ENCODE data around the gene ATN1. TPM values are rescaled to one million over a fixed set of nuclear protein-coding genes. Genes with fewer than 3 reads are reported as not detected.

The ATN1 gene
- total RNA-seq, 1 donor from 2014 or later = 207 TPM

GRCh38 chr12:6987956-6988553, 60.3 kb downstream of the ATN1 start:
- Histone ChIP-seq H3K4me3 (no peak overlapping the region), H3K4me1 (no peaks in the 10 kb centered on the region), H3K36me3 (peaks cover 12 to 27% of the 10 kb centered on the region in 2 donors), H3K27ac (no peak overlapping the region), H3K9me3 (no peaks in the 10 kb centered on the region), H3K27me3 (no peaks in the 10 kb centered on the region)
- no peak for DNase-seq (ENCODE audit: low spot score in 2 of 2)
- intact Hi-C loops (cut with DNase I) = no loop called here
- TF ChIP-seq CTCF (IDR thresholded peaks at IDR 0.05) = no peak

Other genes with a start within 250 kb of the ATN1 start
- gene ZNF384, start 238.6 kb upstream of the ATN1 start, total RNA-seq = 15.1 TPM
- gene PIANP, start 227.1 kb upstream of the ATN1 start, total RNA-seq = not detected
- gene COPS7A, start 203.9 kb upstream of the ATN1 start, total RNA-seq = 221 TPM
- 145 TPM for gene MLF2, start 174.8 kb upstream of the ATN1 start, total RNA-seq
- gene PTMS, start 161.6 kb upstream of the ATN1 start, total RNA-seq = 361 TPM
- not detected for gene LAG3, start 155.4 kb upstream of the ATN1 start, total RNA-seq
- 2.6 TPM for gene CD4, start 138.4 kb upstream of the ATN1 start, total RNA-seq
- 9.4 TPM for gene GPR162, start 106.1 kb upstream of the ATN1 start, total RNA-seq
- 62.2 TPM for gene P3H3, start 99.6 kb upstream of the ATN1 start, total RNA-seq
- gene GNB3, start 87.0 kb upstream of the ATN1 start, total RNA-seq = 10.4 TPM
- gene CDCA3, start 76.7 kb upstream of the ATN1 start, total RNA-seq = not detected
- gene USP5, start 75.8 kb upstream of the ATN1 start, total RNA-seq = 46.2 TPM
- gene TPI1, start 60.4 kb upstream of the ATN1 start, total RNA-seq = 482 TPM
- gene SPSB2, start 54.7 kb upstream of the ATN1 start, total RNA-seq = 14.5 TPM
- 6.6 TPM for gene LRRC23, start 23.1 kb upstream of the ATN1 start, total RNA-seq
- 30.3 TPM for gene ENO2, start 13.4 kb upstream of the ATN1 start, total RNA-seq
- gene RNU7-1, start 15.9 kb downstream of the ATN1 start, total RNA-seq = not detected
- 558 TPM for gene C12orf57, start 16.1 kb downstream of the ATN1 start, total RNA-seq
- gene PTPN6, start 23.4 kb downstream of the ATN1 start, total RNA-seq = 1.7 TPM
- gene PHB2, start 42.7 kb downstream of the ATN1 start, total RNA-seq = 85.5 TPM
- gene EMG1, start 43.0 kb downstream of the ATN1 start, total RNA-seq = 37.4 TPM
- gene LPCAT3, start 90.5 kb downstream of the ATN1 start, total RNA-seq = 23.0 TPM
- gene C1S, start 132.8 kb downstream of the ATN1 start, total RNA-seq = 273 TPM
- 1,046 TPM for gene C1R, start 164.5 kb downstream of the ATN1 start, total RNA-seq
- gene C1RL, start 181.3 kb downstream of the ATN1 start, total RNA-seq = 196 TPM
- gene RBP5, start 200.9 kb downstream of the ATN1 start, total RNA-seq = 0.96 TPM
- gene CLSTN3, start 202.4 kb downstream of the ATN1 start, total RNA-seq = 132 TPM

Data from ascending aorta (tissue), 2 donors.